Fibroblast of villous mesenchyme (primary cell): ENCODE results near the gene TAF11L2. TPM values are rescaled to one million over a fixed set of nuclear protein-coding genes. Genes with fewer than 3 reads are reported as not detected.
A peak's percentile ranks its signal among the peaks of the same experiment; 100 is the strongest.
"Not testable (repeated sequence)": the region's sequence is repeated elsewhere in the genome, so short reads cannot be mapped to it uniquely, and the experiment has no call there.

Source experiments
- DNase-seq: peaks from one replicate; pipeline ENCODE4 v3.0.0-alpha.2; 2010; ENCODE audit warnings: low read depth
- H3K4me3 ChIP-seq: 2 replicates; pipeline ENCODE4 v1.5.1; 2011; ENCODE audit warnings: low read depth, mild to moderate bottlenecking, low read length
- CTCF ChIP-seq: IDR thresholded peaks from 2 replicates; pipeline ENCODE4 v1.5.1; 2012; ENCODE audit warnings: low read depth, mild to moderate bottlenecking, low read length; ENCODE audit not compliant: insufficient read depth
- small RNA-seq: library from RNA; depleted of rRNA; stranded (forward); fragments of <200 nt; gene quantifications from one replicate; pipeline ENCODE3, GENCODE V24; 2012
- total RNA-seq: library from RNA; depleted of rRNA; stranded (reverse); fragments of >200 nt; gene quantifications from 2 replicates; pipeline ENCODE4 v1.2.3, GENCODE V29; 2012

The TAF11L2 gene
- total RNA-seq, 1 donor, result not detected

- TF ChIP-seq CTCF, result no peak
- no peak overlapping the region for H3K4me3 ChIP-seq
- no peak for DNase-seq
Measured at GRCh38 chr5:17497446-17497845, 585 bp upstream of the TAF11L2 start.

DNA sequence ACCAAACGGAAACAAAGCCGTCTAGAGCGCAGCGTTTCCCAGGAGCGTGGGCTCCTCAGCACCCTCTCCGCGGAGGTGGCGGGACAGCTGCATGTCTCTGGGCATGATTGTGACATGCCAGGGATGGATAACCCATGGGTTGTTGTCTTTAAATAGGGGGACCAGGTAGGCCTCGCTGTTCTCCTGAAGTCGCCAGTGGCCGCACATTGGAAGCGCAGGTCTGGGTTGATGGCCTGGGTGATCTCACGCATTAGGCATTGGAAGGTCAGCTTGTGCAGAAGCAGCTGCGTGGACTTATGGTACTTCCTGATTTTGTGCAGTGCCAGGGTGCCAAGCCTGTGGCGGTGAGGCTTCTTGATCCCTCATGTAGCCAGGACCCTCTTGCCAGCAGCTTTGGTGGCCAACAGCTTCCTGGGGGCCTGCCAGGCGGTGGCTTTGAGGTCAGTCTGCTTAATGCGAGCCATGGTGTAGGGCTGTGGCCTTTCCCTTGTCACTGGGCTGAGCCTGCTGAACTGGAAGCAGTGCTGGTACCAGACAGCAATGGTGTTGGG, 13.8 kb downstream of the TAF11L2 start:
- H3K4me3 ChIP-seq, result no peak overlapping the region
- no peak for DNase-seq
- no peak for TF ChIP-seq CTCF

DNA sequence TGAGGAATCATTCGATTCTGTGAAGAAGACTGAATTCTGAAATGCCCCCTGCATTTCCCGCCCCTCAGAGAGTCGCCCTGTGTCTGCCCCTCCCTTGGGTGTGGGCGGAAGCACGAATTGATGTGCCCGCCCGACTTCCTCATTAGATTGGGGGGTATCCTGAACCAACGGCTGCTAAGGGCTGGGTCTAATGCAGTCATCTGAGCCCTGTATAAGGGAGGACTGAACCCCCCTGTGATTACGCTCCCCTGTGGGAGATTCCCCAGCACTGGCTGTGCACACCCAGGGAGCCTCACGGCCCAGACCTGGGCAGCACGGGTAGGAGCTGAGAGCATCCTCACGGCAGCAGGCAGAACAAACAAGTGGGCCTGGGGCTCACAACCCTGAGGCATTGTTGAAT, 19.5 kb downstream of the TAF11L2 start:
- not testable (repeated sequence) for H3K4me3 ChIP-seq, DNase-seq

GRCh38 chr5:17518067-17518466, 20.0 kb downstream of the TAF11L2 start, which contains the start of gene TAF11L3:
TAF11L3 (plus strand) TSS chr5:17518367.
- DNase-seq, H3K4me3 ChIP-seq: not testable (repeated sequence)

DNA sequence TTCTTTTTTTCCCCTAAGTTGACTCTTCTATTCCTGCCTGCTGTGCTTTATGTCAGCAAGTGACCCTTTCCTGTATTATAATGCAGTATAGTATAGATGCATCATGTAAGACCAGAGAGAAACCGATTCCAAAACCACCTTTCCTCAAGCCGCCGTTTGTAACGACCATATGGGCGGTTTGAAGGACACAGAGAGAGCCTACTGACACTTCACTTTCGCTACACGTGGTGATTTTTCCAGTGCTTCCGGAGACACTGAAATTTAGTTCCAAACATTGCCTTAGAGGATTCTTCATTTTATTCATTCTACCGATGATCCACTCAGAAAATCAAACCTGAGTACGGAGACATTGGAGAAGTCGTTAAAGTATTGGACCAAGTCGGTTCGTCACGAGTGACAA, 21.5 kb downstream of the TAF11L2 start:
- H3K4me3 ChIP-seq, DNase-seq: not testable (repeated sequence)

DNA sequence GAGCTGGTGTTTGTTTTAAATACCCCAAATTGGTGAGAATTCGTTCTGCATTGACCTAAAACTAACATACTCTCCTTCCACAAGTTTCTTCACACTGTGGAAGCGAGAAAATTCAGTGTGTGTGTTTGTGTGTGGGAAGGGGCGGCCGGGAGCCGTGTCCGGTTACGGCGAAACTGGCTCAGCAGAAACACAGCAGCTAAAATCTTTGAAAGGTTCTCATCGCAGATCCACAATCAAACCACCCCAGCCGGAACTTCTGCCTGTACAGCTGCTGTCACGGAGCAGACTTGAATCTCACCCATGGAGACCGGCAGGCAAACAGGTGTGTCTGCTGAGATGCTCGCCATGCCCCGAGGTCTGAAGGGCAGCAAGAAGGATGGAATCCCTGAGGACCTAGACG, 23.5 kb downstream of the TAF11L2 start, which contains the start of gene TAF11L4:
TAF11L4 (plus strand) TSS at position 301 of the 400 bp plus-strand sequence.
- DNase-seq, H3K4me3 ChIP-seq: not testable (repeated sequence)

DNA sequence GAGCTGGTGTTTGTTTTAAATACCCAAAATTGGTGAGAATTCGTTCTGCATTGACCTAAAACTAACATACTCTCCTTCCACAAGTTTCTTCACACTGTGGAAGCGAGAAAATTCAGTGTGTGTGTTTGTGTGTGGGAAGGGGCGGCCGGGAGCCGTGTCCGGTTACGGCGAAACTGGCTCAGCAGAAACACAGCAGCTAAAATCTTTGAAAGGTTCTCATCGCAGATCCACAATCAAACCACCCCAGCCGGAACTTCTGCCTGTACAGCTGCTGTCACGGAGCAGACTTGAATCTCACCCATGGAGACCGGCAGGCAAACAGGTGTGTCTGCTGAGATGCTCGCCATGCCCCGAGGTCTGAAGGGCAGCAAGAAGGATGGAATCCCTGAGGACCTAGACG, 26.9 kb downstream of the TAF11L2 start, which contains the start of gene TAF11L5:
TAF11L5 (plus strand) TSS at position 301 of the 400 bp plus-strand sequence.
- not testable (repeated sequence) for H3K4me3 ChIP-seq, DNase-seq

DNA sequence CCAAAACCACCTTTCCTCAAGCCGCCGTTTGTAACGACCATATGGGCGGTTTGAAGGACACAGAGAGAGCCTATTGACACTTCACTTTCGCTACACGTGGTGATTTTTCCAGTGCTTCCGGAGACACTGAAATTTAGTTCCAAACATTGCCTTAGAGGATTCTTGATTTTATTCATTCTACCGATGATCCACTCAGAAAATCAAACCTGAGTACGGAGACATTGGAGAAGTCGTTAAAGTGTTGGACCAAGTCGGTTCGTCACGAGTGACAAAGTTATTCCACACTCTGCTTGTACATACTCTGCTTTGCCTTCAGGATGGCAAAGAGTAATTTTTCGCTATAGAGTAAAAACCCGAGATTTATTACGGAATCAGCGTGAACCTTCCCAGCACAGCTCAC, 28.5 kb downstream of the TAF11L2 start:
- H3K4me3 ChIP-seq, result not testable (repeated sequence)
- peak; percentile 11 for DNase-seq

DNA sequence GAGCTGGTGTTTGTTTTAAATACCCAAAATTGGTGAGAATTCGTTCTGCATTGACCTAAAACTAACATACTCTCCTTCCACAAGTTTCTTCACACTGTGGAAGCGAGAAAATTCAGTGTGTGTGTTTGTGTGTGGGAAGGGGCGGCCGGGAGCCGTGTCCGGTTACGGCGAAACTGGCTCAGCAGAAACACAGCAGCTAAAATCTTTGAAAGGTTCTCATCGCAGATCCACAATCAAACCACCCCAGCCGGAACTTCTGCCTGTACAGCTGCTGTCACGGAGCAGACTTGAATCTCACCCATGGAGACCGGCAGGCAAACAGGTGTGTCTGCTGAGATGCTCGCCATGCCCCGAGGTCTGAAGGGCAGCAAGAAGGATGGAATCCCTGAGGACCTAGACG, 30.3 kb downstream of the TAF11L2 start, which contains the start of gene TAF11L6:
TAF11L6 (plus strand) TSS at position 301 of the 400 bp plus-strand sequence.
- H3K4me3 ChIP-seq, DNase-seq: not testable (repeated sequence)

Small RNA genes lying within 50 kb of the gene (small RNA-seq; reads per million reads assigned to genes)
- gene AC106774.3, result not detected

Other genes starting within 250 kb of the TAF11L2 start
- not detected in 2 replicates for gene TAF11L3, start 20.1 kb downstream of the TAF11L2 start, total RNA-seq
- gene TAF11L4, start 23.6 kb downstream of the TAF11L2 start, total RNA-seq, result not detected in 2 replicates
- not detected in 2 replicates for gene TAF11L5, start 27.0 kb downstream of the TAF11L2 start, total RNA-seq
- not detected in 2 replicates for gene TAF11L6, start 30.4 kb downstream of the TAF11L2 start, total RNA-seq
- not detected in 2 replicates for gene TAF11L7, start 87.5 kb downstream of the TAF11L2 start, total RNA-seq
- gene TAF11L8, start 92.7 kb downstream of the TAF11L2 start, total RNA-seq, result not detected in 2 replicates
- not detected in 2 replicates for gene TAF11L9, start 96.2 kb downstream of the TAF11L2 start, total RNA-seq
- not detected in 2 replicates for gene TAF11L10, start 99.6 kb downstream of the TAF11L2 start, total RNA-seq
- not detected in 2 replicates for gene TAF11L11, start 106.0 kb downstream of the TAF11L2 start, total RNA-seq
- not detected in 2 replicates for gene TAF11L12, start 112.2 kb downstream of the TAF11L2 start, total RNA-seq
- not detected in 2 replicates for gene TAF11L13, start 133.9 kb downstream of the TAF11L2 start, total RNA-seq
- not detected in 2 replicates for gene TAF11L14, start 136.2 kb downstream of the TAF11L2 start, total RNA-seq